HPDE6-E6E7 (cell line): ENCODE results near the gene CNTNAP4.

ENCODE experiments used
- DNase-seq: peaks from one replicate; pipeline ENCODE4 v3.0.0; 2011; ENCODE audit warnings: missing footprints; ENCODE audit errors: extremely low spot score

Gene CNTNAP4

DNA sequence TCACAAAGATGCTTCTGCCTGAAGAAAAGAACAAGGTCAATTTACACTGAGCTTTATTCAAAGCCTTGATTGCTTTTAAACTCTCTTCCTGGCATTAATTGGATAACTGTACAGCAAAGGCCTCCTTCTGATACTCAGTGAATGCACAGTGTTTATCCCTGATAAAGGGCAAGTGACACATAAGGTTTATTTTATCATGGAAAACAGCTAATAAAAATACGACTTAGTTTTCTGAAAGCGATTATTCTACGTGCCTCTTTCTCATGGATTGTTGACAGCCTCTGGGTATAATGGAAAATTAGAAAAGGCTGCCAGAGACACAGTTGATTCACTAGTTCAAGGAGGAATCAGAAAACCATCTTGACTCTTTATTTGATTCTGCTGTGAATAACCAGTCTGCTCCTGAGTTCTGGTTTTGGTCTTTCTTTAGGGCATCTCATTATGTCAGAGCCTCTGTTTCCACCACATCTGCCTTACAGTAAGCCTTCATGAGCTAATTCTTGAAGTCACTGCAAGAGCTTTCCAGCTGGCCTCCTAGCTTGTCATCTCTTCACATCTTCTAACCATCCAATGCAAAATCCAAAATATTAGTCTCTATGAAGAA lies 212.9 kb downstream of the CNTNAP4 start:
- no peak for DNase-seq

GRCh38 chr16:76500006-76500405 lies 222.8 kb downstream of the CNTNAP4 start:
- no peak for DNase-seq

DNA sequence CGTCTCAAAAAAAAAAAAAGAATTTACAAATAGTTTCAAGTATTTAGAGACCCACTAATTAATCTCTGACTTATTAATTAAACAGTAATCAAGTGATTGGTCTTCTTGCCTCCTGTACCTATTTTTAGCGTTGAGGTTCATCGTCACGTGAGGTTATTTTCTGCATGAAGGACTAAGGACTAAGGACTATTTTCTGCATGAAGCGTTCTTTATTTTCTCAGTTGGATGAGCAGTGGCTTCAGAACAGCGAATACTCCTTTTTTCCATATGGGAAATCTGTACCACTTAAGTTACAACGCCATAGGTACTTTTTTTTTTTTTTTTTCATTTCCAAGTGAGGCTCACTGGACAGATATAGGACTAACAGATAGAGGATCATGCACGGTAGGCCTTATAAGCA lies 224.9 kb downstream of the CNTNAP4 start:
- no peak for DNase-seq

DNA sequence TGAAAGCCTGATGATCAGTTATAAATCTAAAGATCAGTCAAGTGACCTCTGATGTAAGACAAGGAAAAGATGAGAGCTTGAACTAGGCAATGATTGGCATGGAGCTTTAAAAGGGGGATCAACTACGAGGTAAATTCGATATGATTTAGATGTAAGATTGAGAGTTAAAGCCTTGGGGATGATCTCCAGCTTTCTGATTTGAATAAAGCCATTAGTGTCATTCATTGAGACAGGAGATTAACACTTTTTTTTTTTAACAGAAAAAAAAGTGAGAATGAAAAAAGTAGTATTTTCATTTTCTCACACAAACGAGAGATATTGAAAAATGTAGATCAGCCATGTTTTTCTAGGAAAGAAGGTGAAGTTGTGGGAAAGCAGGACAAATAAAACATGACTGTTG lies 225.4 kb downstream of the CNTNAP4 start:
- DNase-seq: no peak

- DNase-seq: no peak
Measured at GRCh38 chr16:76503091-76503490, 225.9 kb downstream of the CNTNAP4 start.

DNA sequence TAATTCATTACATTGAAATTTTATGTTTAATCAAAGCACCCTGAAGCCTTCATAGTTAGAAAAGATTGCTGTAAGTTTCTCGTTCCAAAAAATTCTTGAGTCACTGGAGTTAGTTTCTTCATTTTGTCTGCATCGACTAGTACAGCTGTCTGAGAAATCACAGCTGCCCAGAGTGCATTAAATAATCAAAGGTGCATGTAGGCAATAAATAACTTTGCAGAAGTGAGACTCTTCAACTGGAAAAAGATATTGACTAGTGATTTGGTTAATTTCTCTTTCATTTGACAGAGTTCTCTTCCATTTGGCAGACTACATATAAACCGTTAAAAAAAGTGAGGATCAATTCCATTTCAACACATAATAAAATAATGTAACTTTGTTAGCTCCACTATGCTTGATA lies 234.0 kb downstream of the CNTNAP4 start:
- no peak for DNase-seq

- DNase-seq: no peak
Measured at GRCh38 chr16:76518781-76519180, 241.6 kb downstream of the CNTNAP4 start.

- no peak for DNase-seq
Measured at GRCh38 chr16:76524356-76524755, 247.2 kb downstream of the CNTNAP4 start.

DNA sequence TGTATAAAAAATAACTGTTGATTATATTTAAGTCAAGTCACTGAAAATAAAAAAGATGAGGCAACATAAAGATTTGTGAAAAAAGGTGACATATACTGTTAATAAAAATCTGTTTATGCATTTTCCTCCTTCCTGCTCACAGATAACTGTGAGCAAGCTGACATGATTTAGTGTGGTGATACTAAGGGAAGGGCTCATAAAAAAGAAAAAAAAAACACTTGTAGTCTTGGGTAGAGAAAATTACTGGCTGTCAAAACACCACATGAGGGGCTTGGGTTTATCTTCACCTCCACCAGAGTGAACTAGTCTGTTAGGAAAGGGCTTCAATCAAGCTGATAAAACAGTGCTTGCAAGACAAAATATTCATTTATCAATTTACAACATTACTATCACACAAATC lies 247.6 kb downstream of the CNTNAP4 start:
- DNase-seq: no peak

- no peak for DNase-seq
Measured at GRCh38 chr16:76527244-76527643, 250.0 kb downstream of the CNTNAP4 start.

GRCh38 chr16:76529120-76529519 lies 251.9 kb downstream of the CNTNAP4 start:
- no peak for DNase-seq

- DNase-seq: no peak
Measured at GRCh38 chr16:76531236-76531635, 254.0 kb downstream of the CNTNAP4 start.

- no peak for DNase-seq
Measured at GRCh38 chr16:76532188-76532973, 255.2 kb downstream of the CNTNAP4 start.

GRCh38 chr16:76539609-76540008 lies 262.4 kb downstream of the CNTNAP4 start:
- no peak for DNase-seq

- no peak for DNase-seq
Measured at GRCh38 chr16:76541070-76541469, 263.9 kb downstream of the CNTNAP4 start.

DNA sequence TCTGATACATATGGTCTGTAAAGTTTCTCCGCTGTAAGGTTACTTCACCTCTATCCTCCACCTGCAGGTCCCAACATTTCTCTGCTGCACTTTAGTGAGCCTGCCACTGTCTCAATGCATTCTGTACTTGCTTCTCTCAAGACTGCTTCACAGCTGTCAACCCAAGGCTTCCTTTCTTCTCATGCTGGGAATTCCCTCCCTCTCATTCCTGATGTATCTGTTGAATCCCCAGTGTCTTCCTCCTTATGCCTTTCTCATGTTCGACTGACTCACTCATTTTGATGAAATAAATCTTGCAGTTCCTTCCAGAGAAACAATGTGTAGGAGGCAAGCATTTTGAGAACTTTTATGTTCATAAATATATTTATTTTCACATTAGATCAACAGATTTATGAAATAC lies 288.3 kb downstream of the CNTNAP4 start:
- DNase-seq: no peak

- no peak for DNase-seq
Measured at GRCh38 chr16:76571755-76572154, 294.6 kb downstream of the CNTNAP4 start.

DNA sequence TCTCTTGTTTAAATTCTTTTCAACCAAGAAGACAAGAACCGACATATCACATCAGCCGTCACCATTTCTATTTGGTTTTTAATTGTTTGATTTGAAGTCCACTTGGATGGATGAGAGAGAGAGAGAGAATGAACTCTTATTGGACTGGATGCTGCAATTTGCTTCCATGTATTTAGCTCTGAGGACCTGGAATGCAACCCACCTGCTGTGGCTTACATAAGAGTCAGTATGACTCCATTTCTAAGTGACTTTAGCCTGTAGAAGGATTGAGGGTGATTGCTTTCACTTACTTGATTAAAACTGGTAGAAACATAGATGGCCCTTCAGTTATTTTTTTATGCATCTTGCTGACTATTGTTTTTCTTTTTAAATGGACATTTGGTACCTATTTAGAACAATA lies 296.1 kb downstream of the CNTNAP4 start:
- DNase-seq: no peak

- DNase-seq: no peak
Measured at GRCh38 chr16:76574651-76575050, 297.4 kb downstream of the CNTNAP4 start.

DNA sequence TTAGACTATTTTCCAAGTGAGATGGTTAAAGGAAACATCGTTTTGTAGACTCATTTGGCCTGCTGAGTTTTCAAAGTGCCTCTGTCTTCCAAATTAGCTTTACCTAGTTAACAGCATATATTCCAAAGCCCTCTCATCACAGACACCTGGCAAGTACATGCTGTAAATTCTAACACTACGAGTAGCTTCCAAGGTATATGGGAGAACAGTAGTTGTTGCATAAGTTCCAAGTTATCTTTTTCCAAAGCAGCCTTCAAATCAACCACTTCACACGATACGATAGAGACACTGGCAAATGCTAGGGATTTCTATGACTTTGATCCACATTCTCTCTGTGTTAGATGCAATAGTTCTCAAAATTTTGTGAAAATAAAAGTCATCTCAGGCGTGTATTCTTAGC lies 299.3 kb downstream of the CNTNAP4 start:
- no peak for DNase-seq

DNA sequence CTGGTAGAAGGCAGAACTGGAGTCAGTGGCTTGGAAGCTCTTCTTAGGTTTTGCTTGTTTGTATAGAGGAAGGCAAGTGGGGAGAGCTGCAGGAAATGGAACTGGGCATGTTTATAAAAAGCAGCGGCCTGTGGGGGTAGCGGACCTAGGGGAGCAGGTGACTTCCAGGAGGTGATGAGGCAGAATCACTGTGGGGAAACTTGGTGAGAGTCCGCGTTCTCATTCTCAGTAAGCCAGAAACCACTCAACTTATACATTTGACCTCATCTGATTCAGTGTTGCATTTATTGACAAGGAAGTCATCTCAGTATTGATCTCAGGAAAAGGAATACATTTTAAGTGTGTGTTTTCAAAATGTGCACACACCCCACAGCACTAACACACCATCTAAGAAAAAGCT lies 299.8 kb downstream of the CNTNAP4 start:
- no peak for DNase-seq

DNA sequence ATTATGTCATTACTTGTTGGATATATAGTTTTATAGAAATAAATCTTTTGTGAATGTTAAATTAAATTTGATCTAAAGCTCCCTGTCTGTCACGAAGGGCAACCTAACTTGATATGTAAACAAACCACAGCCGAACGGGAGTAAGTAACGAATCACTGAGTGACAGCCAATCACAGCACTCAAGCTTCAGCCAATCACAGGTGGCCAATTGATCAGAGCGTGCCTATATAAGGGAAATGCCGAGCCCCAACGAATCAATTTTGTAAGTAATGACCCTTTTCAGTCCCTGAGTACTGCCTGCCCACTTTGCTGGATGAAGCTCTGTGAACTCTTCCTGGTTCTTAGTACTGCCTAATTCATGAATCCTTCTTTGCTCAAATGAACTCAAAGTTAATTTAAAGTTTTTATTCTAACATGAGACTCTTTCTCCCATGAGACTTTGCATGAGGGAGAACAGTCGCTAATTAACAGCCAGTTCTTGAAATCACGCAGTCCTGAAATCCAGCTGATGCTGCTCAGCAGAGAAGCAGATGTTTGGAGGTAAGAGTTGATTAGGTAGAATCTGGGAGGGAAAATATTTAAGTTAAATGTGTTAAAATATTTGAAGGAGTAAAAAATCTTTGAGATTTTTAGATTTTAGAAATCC lies 302.2 kb downstream of the CNTNAP4 start:
- no peak for DNase-seq

DNA sequence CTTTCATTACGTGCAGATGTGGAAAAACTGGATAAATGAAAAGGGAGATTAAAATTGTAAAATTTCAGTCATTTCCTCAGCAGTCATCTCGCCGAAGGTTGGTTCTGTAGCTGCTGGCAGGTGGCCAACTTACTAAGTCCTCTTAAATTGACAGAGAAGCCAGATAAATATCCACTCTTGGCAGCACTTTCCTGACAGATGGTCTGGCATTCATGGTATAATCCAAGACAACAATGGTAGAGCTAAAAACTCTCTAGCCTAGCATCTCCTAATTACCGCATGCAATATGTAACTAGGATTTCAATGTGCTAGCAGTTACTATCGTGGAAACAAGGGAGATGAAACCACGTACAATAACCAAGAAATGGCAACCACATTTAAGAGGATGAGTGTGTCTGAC lies 306.3 kb downstream of the CNTNAP4 start:
- no peak for DNase-seq
